Peyer's patch (tissue), 4 donors: ENCODE data around the gene CHSY1.

Source experiments
- CTCF ChIP-seq, 6 experiments: fragments of 450-650 bp in 4 of 6; fragments of 200-600 bp in 2 of 6; sonication (generic) in 1 of 6; IDR thresholded peaks; one replicate each; pipeline ENCODE4 v1.5.1; 2017 to 2019; ENCODE audit warnings: antibody characterized with exemption in 6 of 6, mild to moderate bottlenecking in 3 of 6, moderate library complexity in 1 of 6
- POLR2A ChIP-seq, 2 donors: fragments of 450-650 bp; IDR thresholded peaks; one replicate each; pipeline ENCODE4 v1.5.1; 2017; ENCODE audit warnings: antibody characterized with exemption in 2 of 2, mild to moderate bottlenecking in 2 of 2, moderate library complexity in 2 of 2

GRCh38 chr15:101177866-101178265 lies 74.0 kb downstream of the CHSY1 start:
- TF ChIP-seq CTCF (IDR thresholded peaks at IDR 0.05) = no peak
- TF ChIP-seq POLR2A (IDR thresholded peaks at IDR 0.05) = no peak
